AG09319 (cell line): ENCODE data around the gene JRKL.

Experiments
- DNase-seq: peaks from one replicate; pipeline ENCODE4 v3.0.0-alpha.2; 2010; ENCODE audit warnings: low read depth; ENCODE audit errors: extremely low read depth
- CTCF ChIP-seq: IDR thresholded peaks from 2 replicates; pipeline ENCODE4 v1.5.1; 2011; ENCODE audit warnings: low read depth, mild to moderate bottlenecking, inconsistent platforms, low read length, moderate library complexity

JRKL gene

GRCh38 chr11:96389720-96390487 is at the start of gene JRKL, which contains the start of gene CCDC82:
JRKL (plus strand) TSS chr11:96390013; CDS start chr11:96390650, 637 bp downstream.
CCDC82 (minus strand) TSS chr11:96389912; CDS start chr11:96384747, 5,165 bp downstream.
- DNase-seq = peak; percentile 85
- no peak for TF ChIP-seq CTCF

GRCh38 chr11:96340555-96340885 is 49.3 kb upstream of the JRKL start:
- no peak for DNase-seq
- TF ChIP-seq CTCF = no peak

- peak; percentile 56 for TF ChIP-seq CTCF
- no peak for DNase-seq
Observed at GRCh38 chr11:96341211-96342013, 48.4 kb upstream of the JRKL start.

GRCh38 chr11:96342014-96342960 is 47.5 kb upstream of the JRKL start:
- no peak for DNase-seq
- no peak for TF ChIP-seq CTCF

GRCh38 chr11:96342961-96343711 is 46.7 kb upstream of the JRKL start, which contains the start of gene MAML2:
MAML2 (minus strand) TSS chr11:96343195; CDS start chr11:96341895, 1,300 bp downstream.
- TF ChIP-seq CTCF = peak; percentile 92
- DNase-seq = peak; percentile 85

- no peak for TF ChIP-seq CTCF
- no peak for DNase-seq
Observed at GRCh38 chr11:96356848-96357247, 33.0 kb upstream of the JRKL start.
